OCI-LY7 (cell line): ENCODE measurements around the gene PRDM5. TPM values are rescaled to one million over a fixed set of nuclear protein-coding genes. Genes with fewer than 3 reads are reported as not detected.
A peak's percentile ranks its signal among the peaks of the same experiment; 100 is the strongest.

Experiments used
- BruUV-seq: library from RNA; stranded (reverse); fragments of 400-500 nt; replicated peaks from 2 replicates; lab custom pipeline; 2021; lab: Mats Ljungman, UMichigan
- CTCF ChIA-PET: fragments of 300-600 bp; sonication (Branson Sonifier 250); formaldehyde crosslinking; loops from one replicate; lab custom pipeline; 2022; ENCODE audit warnings: antibody characterized with exemption; ENCODE audit not compliant: unreplicated experiment; lab: Charles Lee
- POLR2A ChIA-PET: fragments of 300-600 bp; sonication (Branson Sonifier 250); formaldehyde crosslinking; loops from one replicate; lab custom pipeline; 2022; ENCODE audit warnings: antibody characterized with exemption; lab: Charles Lee
- DNase-seq: peaks from one replicate; pipeline ENCODE4 v3.0.0-alpha.2; 2015; ENCODE audit warnings: low spot score
- H2AFZ ChIP-seq: fragments of 200-600 bp; sonication (generic), shearing (Covaris generic); 2 replicates; pipeline ENCODE4 v1.6.1; 2014; ENCODE audit warnings: mild to moderate bottlenecking, antibody characterized with exemption, low read length, moderate library complexity
- H3K27ac ChIP-seq: fragments of 200-600 bp; sonication (generic); 2 replicates; pipeline ENCODE4 v1.5.1; 2014; ENCODE audit warnings: mixed run types, low read depth, mild to moderate bottlenecking, moderate library complexity, low read length, inconsistent platforms; ENCODE audit not compliant: poor library complexity, severe bottlenecking
- H3K36me3 ChIP-seq: fragments of 200-600 bp; sonication (generic); 2 replicates; pipeline ENCODE4 v1.6.1; 2014; ENCODE audit warnings: mild to moderate bottlenecking, antibody characterized with exemption, low read length, moderate library complexity, mixed read lengths; ENCODE audit not compliant: insufficient read depth
- H3K4me1 ChIP-seq: fragments of 200-600 bp; sonication (generic); 2 replicates; pipeline ENCODE4 v1.5.1; 2014; ENCODE audit warnings: mild to moderate bottlenecking, low read length; ENCODE audit not compliant: insufficient read depth, poor library complexity, severe bottlenecking
- H3K4me2 ChIP-seq: fragments of 200-600 bp; sonication (generic); 2 replicates; pipeline ENCODE4 v1.6.1; 2014; ENCODE audit warnings: mild to moderate bottlenecking, low read length
- H3K4me3 ChIP-seq: fragments of 200-600 bp; sonication (generic); 2 replicates; pipeline ENCODE4 v1.5.1; 2014; ENCODE audit warnings: mild to moderate bottlenecking, low read depth, low read length; ENCODE audit not compliant: poor library complexity, severe bottlenecking
- H3K79me2 ChIP-seq: fragments of 200-600 bp; sonication (generic); 2 replicates; pipeline ENCODE4 v1.6.1; 2016; ENCODE audit warnings: low read depth, mild to moderate bottlenecking, low read length, moderate library complexity, mixed read lengths; ENCODE audit not compliant: insufficient read depth
- H3K9me2 ChIP-seq: fragments of 200-600 bp; sonication (generic); 2 replicates; pipeline ENCODE4 v1.6.1; 2016; ENCODE audit warnings: mild to moderate bottlenecking, low read length, mixed read lengths; ENCODE audit not compliant: insufficient read depth
- H3K9me3 ChIP-seq: fragments of 200-600 bp; sonication (generic); 2 replicates; pipeline ENCODE4 v1.6.1; 2014; ENCODE audit warnings: mild to moderate bottlenecking, mixed run types, low read length, mixed read lengths
- H4K20me1 ChIP-seq: fragments of 200-600 bp; sonication (generic); 2 replicates; pipeline ENCODE4 v1.6.1; 2014; ENCODE audit warnings: mild to moderate bottlenecking, antibody characterized with exemption, low read length, moderate library complexity, mixed read lengths; ENCODE audit not compliant: insufficient read depth
- CTCF ChIP-seq: fragments of 200-600 bp; sonication (generic); conservative IDR thresholded peaks from 2 replicates; pipeline ENCODE4 v1.5.1; 2014; ENCODE audit warnings: mild to moderate bottlenecking, antibody characterized with exemption, low read length, moderate library complexity, mixed read lengths
- EZH2phosphoT487 ChIP-seq: fragments of 200-600 bp; sonication (generic); IDR thresholded peaks from 2 replicates; pipeline ENCODE4 v1.6.1; 2018; ENCODE audit warnings: low read depth, borderline replicate concordance, mild to moderate bottlenecking, mixed run types, antibody characterized with exemption, low read length, moderate library complexity, mixed read lengths
- intact Hi-C: fragments of 100-400 bp; cut with micrococcal nuclease; formaldehyde crosslinking; loops from one replicate; pipeline ENCODE4 v1.10.0; 2022; ENCODE audit not compliant: unreplicated experiment
- total RNA-seq, 2 experiments: library from RNA; depleted of rRNA in 1 of 2; stranded (reverse); fragments of >200 nt in 1 of 2; shearing (Covaris generic) in 1 of 2; gene quantifications; 2 replicates each; pipeline ENCODE4 v1.2.3, GENCODE V29; 2014 to 2022

PRDM5 gene
- total RNA-seq, 2 experiments from 2014 or later, result 0.22 to 0.76 TPM

- Histone ChIP-seq H3K27ac (peak overlapping the region; percentile 70), H3K9me2 (no peaks in the 10 kb centered on the region), H4K20me1 (no peaks in the 10 kb centered on the region), H2AFZ (peak overlapping the region; percentile 95), H3K9me3 (peaks cover 5% of the 10 kb centered on the region; the same call in 1 of the 2 replicates), H3K4me2 (peak overlapping the region; percentile 51), H3K79me2 (no peaks in the 10 kb centered on the region), H3K4me1 (peaks cover 62% of the 10 kb centered on the region), H3K4me3 (no peak overlapping the region), H3K36me3 (no peaks in the 10 kb centered on the region)
- no peak for TF ChIP-seq CTCF
- no peak for TF ChIP-seq EZH2phosphoT487
- BruUV-seq, result no TSS peak
- ChIA-PET POLR2A (interaction anchor here (0.5 to 3.9 kb wide), 23 partner anchors 10 to 589 kb away, joined by 3 to 34 read pairs (median 4); no protein-coding TSS in a partner anchor), CTCF (interaction anchor here (0.7 to 2.7 kb wide), 5 partner anchors 9 to 140 kb away, joined by 3 to 10 read pairs (median 3); no protein-coding TSS in a partner anchor)
- DNase-seq, result peak; percentile 73
- intact Hi-C loops, result loop anchor here (2.0 kb wide), 2 partner anchors 28 to 52 kb away; no protein-coding TSS in a partner anchor
Observed at GRCh38 chr4:120720354-120720934, 202.1 kb downstream of the PRDM5 start.

DNA sequence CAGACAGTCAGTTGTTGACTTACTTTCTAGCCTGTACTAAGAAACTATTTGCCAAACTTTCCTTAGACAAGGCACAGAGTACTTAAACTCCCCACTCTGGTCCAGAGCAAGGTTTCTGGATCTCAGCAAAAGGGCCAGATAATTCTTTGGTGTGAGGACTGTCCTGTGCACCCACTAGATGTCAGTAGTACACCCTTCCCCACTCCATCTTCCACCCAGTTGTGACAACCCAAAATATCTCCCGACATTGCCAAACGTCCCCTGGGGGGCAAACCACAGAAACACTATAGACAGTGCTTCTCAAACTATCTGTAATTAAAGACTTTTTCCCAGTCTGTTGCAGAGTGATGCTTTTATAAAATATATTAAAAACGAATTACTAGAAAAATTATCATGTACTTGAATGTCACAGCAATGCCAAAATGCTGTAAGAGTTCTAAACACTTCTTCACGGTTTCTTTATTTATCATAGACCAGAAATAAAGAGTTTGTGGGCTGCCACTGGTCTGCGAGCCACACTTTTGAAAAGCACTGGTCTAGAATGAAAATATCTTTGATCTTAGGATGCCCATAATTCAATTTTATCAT lies 203.5 kb downstream of the PRDM5 start:
- CTCF ChIA-PET, result interaction anchor here (2.7 kb wide), 1 partner anchor 30 kb away, joined by 10 read pairs; no protein-coding TSS in a partner anchor
- DNase-seq, result peak; percentile 82
- intact Hi-C loops, result loop anchor here (1.0 to 5.0 kb wide), 9 partner anchors 48 to 563 kb away; no protein-coding TSS in a partner anchor

More for the DNA sequence above, 203.5 kb downstream of the PRDM5 start:
- no peaks in the 10 kb centered on the region for H3K9me2 ChIP-seq
- H3K36me3 ChIP-seq, result no peaks in the 10 kb centered on the region
- H4K20me1 ChIP-seq, result no peaks in the 10 kb centered on the region
- POLR2A ChIA-PET, result interaction anchor here (0.7 to 3.9 kb wide), 6 partner anchors 23 to 151 kb away, joined by 3 to 34 read pairs (median 12); no protein-coding TSS in a partner anchor
- peak overlapping the region; percentile 70 for H3K27ac ChIP-seq
- BruUV-seq, result no TSS peak
- H3K79me2 ChIP-seq, result no peaks in the 10 kb centered on the region
- H3K4me1 ChIP-seq, result peaks cover 49% of the 10 kb centered on the region
- peak overlapping the region; percentile 51 for H3K4me2 ChIP-seq
- H2AFZ ChIP-seq, result peak overlapping the region; percentile 95
- peaks cover 5% of the 10 kb centered on the region; the same call in 1 of the 2 replicates for H3K9me3 ChIP-seq
- H3K4me3 ChIP-seq, result peak overlapping the region; percentile 32
- peak; percentile 98 for TF ChIP-seq CTCF
- no peak for TF ChIP-seq EZH2phosphoT487
